CD1c-positive myeloid dendritic cell (primary cell): Measurements from ENCODE around the gene ENTPD2.

Experiments
- DNase-seq: peaks from one replicate; pipeline ENCODE4 v3.0.0-alpha.2; 2016; ENCODE audit errors: extremely low spot score

ENTPD2 gene

DNA sequence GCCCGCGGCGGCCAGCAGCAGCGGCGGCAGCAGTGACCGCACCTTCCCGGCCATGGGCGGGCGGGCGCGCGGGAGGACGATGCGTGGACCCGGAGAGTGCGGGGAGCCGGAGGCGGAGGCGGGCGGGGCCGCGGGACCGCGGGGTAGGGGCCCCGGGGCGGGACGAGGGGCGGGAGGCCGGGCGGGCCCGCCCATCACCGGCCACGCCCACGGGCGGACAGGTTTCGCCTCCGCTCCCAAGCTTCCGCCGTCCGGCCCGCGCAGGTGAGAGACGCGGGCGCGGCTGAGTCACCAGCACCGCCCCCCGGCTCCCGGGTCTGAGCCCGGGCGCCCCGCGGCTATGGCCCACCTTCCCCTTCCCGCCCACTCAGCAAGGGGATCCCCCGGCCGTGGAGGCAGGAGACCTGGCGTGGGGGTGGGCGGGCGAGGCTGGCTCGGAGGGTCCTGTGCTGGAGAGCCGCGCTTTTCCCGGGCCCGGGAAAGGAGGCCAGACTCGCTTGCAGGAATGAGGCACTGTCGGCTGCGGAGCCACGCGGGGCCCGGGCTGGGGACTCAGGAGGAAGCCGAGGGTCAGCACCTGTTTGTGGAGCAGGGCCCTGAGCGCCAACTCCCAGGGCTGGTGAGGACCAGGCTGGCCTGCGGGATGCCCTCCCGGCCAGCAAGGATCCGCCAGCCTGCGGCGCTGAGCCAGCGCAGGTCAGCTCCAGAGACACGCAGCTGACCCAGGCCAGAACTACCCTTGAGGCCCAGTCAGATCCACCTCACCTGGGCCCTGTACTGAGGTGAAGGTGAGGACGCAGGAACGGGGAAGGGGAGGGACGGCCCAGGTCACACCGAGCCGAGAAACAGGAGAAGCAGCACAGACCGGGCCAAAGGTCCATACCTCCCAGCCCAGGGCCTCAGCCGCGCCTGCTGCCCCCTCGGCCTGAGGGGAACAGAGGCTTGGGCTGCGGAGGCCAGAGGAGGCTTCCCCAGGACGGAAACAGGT is at the start of gene ENTPD2:
ENTPD2 (minus strand) TSS at position 118 of the 988 bp plus-strand sequence; CDS start at position 54, 64 bp downstream.
- no peak for DNase-seq

DNA sequence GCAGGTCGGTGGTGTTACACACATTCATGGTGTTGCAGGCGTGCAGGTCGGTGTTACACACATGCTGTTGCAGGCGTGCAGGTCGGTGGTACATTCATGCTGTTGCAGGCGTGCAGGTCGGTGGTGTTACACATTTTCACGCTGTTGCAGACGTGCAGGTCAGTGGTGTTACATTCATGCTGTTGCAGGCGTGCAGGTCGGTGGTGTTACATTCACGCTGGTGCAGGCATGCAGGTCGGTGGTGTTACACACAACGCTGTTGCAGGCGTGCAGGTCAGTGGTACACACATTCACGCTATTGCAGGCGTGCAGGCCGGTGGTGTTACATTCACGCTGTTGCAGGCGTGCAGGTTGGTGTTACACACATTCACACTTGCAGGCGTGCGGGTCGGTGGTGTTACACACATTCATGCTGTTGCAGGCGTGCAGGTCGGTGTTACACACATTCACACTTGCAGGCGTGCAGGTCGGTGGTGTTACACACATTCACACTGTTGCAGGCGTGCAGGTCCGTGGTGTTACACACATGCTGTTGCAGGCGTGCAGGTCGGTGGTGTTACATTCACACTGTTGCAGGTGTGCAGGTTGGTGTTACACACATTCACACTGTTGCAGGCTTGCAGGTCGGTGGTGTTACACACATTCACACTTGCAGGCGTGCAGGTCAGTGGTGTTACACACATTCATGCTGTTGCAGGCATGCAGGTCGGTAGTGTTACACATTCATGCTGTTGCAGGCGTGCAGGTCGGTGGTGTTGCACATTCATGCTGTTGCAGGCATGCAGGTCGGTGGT is 49.5 kb upstream of the ENTPD2 start:
- no peak for DNase-seq

DNA sequence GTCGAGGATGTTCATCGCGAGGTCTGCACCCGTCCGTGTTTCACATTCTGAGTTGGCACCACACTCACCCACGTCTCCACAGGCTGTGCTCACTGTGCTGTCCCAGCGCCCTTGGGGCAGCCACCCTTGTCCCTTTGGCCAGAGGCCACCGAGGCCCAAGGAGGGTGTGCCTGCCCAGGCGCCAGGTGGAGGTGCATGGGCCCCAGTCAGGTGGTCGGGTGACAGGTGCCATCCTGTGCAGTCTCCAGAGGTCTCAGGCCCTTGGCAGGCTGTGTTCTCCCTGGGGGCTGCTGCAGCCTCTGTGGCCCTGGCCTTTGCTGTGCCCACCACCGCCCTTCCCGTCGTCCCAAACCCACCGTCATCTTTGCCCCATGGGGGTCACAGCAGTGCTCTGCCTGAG is 45.4 kb upstream of the ENTPD2 start:
- no peak for DNase-seq

DNA sequence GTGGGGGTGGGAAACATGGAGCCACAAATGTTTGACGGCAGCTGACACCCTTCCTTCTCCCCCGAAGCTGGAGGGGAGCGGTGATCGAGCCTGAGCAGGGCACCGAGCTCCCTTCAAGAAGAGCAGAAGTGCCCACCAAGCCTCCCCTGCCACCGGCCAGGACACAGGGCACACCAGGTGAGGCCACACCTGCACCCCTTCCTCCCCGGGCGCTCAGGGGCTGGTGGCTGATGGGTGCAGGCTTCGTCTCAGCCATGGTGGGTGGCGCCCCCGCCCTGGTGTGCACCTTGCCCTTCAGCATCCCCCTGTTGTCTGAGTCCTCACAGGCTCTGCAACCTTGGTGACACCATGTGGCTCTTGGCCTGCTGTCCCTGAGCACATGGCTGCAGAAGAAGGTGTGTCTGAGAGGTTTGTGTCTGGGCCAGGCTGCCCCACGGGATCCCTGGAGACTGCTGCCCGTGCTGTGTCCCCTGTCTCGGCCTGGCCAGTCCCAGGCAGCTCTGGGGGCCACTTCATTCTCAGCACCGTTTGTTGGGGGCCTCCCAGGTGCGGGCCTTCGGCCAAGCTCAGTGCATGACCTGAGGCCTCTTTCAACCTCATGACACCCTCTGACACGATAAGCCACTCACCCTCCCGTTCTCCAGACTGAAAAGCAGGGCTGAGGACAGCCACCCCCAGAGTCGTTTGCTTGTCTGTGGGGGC is 44.1 kb upstream of the ENTPD2 start:
- DNase-seq, result no peak

DNA sequence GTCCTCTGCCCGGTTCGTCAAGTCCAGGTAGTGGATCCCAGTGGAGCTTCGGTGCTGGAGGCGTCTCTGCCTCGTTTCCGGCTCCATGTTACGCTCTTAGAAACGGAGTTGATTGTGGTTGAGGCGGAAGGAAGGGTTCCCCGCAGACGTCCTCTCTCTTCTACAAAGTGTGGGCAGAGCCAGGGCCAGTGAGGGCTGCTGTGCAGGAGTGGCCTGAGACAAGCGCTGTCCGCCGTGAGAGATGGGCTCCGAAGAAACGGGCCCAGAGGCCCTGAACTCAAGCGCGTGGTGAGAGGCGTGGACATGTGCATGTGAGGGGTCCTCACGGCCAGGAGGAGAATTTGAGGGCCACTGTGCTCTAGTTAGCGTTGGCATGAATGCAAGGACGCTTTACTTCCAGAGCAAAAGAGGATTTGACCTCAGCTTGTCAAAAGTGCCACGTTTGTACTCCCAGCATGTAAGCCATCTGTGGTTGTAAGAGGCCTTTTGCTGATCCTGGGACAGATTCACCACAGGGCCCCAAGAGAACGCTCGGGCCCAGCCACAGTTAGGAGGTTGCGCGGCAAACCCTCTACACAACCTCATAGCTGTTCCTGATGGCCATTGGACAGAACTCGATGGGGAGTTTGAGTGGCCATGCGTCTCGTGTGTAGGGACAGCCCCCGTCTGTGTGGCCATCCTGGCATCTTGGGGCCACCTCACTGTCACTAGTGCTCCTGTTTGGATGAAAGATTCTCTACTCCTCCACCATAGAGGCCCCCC is 43.1 kb upstream of the ENTPD2 start:
- no peak for DNase-seq

DNA sequence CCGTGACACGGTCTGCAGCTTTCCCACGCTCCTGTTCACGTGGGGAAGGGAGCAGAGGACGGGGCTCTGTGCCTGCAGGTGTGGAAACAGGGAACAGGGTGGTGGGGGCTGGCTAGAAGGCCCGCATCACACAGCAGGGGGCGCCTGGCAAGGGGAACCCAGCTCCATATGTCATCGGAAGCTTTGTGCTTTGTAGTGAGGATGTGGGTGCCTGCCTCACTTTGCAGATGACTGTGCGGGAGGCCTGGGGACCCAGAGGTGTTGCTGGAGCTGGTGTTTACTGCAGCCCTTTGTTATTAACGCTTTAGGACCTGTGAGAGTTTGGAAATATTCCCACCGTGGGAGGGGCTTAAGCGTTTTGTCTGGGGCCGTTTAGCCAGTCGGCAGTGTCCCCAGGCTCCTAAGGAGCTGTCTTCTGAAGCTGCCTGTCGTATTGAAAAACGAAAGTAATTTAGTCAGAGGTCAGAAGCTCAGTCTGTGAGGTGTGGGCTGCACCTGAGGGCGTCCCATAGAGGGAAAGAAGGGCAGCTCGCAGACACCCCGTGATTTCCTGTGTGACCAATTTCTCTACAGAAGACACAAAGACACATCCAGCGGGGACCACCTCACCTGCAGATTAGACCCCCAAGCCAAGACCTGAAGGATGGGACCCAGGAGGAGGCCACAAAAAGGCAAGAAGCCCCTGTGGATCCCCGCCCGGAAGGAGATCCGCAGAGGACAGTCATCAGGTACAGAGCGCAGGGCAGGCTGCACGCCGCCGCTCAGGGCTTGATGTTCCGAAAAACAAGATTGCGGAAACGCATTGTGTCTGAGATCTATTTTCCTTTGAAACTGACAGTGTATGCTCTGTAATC is 42.0 kb upstream of the ENTPD2 start:
- peak; percentile 50 for DNase-seq

DNA sequence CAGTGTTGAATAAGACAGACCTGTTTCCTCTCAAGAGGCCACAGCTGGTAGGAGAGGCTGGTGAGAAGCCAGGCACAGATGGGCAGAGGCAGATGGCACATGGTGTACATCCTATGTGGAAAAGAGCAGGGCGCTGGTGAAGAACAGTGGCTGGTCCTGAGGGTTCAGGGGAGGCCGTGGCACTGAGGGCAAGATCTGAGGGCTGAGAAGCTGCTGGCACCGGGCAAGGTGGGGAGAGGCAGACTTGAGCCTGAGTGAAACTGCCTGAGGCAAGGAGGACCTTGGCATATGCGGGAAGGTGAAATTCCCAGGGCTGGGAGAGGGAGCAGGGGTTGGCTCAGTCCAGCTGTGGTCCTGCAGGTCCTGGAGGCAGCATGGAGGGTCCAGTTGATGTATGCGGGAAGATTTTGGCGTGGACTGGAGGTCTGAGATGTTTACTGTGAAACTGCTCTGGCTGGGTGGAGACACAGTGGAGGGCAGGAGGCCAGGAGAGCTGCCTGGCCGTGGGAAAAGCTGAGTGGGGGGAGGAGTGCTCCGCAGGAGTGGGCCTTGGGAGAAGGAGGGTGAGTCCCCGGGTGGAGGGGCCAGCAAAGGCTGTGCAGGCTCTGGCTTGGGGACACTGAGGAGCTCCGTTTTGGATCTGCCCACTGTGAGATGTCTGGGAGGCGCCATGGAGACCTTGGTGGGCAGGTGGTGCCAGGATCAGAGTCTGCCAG is 35.5 kb upstream of the ENTPD2 start:
- no peak for DNase-seq

DNA sequence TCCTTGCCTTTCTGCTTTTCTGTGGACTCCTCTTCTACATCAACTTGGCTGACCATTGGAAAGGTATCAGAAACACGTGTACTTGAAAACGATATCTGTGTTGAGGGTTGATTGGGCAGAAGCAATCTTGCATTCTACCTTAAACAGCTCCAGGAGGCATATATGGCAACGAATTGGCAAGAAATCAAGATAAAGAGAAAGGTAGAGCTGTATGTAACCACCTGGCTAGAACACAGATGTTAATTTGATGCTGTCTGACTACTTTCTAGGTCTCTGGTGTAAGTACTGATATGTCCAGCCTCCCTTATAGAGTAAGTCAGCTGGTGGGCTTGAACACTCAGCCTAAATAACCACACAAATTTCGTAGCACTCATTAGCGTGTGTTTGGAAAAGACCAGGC is 34.3 kb upstream of the ENTPD2 start:
- DNase-seq, result no peak

DNA sequence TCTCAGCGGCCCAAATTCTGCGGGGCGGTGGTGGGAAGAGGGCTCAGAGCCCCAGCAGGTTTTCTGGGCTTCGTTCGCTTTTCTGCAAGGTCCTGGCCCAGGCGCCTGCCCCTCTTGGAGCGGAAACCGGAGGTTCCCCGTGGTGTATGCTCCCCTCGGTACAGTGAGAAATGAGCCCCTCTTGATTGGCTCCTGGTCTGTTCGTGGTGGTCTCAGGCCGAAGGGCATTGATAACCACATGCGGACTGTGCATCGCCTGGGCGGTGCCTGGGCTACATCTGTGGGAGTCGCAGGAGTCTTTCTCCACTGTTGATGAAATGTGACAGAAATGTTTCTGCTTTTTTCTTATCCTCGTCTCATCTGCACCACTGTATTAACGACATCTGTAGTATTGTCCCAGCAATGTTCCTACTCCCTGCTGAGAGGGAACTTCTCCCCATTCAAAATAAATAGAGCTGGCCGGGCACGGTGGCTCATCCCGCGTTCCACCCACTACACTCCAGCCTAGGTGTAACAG is 33.6 kb upstream of the ENTPD2 start:
- peak; percentile 56 for DNase-seq

DNA sequence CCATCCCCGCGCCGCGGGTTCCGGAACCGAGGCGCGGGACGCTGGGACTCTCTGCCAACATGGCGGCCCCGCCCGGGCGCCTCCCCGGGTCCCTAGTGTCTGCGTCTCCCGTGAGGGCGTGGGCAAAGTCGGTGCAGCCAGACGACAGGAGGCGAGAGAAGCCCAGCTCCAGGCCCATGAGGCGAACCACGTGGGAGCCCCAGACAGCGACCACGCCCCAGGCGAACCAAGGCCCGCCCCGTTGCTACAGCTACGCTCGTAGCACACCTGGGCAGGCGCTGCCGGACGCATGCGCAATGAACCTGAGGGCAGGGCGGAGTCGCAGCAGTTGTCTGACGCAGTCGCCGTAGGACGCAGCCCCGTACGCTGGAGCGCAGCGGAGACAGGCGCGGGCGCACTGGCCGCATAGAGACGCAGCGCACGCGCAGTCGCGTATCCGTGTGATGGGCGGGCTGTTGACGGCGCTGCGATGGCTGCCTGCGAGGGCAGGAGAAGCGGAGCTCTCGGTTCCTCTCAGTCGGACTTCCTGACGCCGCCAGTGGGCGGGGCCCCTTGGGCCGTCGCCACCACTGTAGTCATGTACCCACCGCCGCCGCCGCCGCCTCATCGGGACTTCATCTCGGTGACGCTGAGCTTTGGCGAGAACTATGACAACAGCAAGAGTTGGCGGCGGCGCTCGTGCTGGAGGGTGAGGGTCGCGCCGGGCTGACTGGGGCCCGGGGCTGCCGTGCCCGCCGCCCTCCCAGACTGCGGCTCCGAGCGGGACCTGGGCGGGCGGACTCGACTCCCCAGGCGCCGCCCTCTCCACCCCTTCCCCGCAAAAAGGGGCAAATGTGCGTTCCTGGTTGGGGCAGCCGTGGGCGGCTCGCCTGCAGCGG is 32.9 kb upstream of the ENTPD2 start, which contains the start of gene MAN1B1:
MAN1B1 (plus strand) TSS at position 455 of the 878 bp plus-strand sequence; CDS start at position 470, 15 bp downstream.
- DNase-seq, result peak; percentile 100

DNA sequence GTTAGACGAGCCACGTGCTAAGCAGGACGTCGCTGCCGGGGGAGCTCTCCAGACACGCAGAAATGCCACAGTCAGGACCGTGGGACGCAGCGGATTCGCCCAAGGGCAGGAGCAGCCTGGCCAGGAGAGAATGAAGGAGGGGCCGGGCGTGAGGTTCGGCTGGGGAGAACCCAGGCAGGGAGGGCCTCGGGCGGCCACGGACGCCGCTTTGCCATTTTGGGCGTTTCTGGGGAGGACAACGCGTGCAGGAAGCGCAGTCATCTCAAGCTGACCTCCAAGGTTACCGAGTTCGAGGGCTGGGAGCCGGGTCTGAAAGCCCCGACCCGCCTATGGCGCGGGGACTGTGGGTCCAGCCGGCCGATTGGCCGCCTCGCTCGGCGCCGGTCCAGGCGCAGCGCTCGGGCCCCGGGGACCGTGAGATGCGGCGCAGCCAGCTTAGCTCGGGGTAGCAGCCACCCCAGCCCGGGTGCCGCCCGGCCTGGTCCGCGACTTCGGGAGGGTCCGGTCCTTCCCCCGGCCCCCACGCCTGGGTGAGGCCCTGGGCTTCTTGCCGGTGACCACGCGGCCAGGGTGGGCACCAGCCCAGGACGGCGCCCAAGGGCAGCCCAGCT is 32.2 kb upstream of the ENTPD2 start:
- DNase-seq, result peak; percentile 50

DNA sequence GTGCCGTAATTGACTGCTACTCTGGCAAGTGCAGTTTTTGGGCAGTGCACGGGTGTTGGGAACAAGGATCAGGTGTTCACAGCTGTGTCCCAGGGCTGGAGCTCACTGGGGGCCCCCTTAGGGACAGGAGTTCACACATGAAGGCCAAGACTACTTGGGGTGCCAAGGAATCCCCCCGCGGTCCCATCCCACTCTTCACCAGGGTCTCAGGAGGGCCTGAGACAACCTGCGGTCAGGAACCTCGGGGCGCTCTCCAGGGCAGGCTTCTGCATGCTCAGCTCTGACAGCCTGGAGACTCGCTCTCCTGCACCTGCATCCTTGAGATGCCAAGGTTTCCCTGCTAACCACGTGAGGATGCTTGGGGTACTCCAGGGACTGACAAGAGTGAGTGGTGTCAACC is 30.7 kb upstream of the ENTPD2 start:
- no peak for DNase-seq

DNA sequence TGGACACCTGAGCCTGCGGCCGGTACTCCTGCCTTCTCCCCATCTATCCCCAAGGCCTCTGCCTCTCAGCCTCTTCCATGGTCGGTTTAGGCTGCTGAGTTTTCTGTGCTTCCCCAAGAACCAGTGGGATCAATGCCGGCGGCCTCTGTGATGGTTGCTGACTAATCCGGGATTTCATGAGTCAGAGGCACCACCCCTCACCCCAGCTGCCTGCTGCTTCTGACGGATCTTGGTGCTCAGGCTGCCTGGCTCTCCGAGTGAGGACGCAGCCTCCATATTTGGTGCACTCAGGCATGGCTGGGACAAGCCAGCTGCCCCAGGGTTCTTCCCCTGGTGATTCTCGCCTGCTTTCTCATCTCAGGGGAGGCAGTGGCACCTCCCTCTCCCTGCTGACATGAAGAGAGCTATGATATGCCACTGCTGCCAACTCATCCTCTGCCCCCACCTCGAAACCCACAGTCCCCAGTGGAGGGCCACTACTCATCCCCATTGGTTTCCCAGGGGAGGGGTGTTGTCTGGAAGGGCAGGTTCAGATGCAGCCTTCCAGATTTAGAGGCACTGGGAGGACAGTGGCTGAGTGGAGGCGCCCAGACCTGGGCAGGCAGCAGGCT is 29.6 kb upstream of the ENTPD2 start:
- DNase-seq, result peak; percentile 54

DNA sequence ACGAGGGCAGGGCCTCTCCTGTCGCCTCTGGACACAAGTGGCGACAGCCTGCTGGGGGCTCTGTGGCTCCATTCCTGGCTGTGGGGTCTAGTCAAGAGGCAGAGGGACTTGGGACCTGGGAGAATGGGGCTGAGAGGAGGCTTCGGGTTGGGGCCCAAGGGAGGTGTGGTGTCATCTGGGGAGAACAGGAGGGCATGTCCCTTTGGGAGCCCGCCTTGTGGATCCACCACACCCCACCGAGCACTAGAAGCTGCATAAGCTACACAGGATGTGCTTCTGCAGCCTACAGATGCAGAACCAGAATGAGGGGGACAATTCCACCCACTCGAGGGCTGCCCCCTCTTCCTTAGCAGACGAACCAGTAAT is 29.0 kb upstream of the ENTPD2 start:
- no peak for DNase-seq

DNA sequence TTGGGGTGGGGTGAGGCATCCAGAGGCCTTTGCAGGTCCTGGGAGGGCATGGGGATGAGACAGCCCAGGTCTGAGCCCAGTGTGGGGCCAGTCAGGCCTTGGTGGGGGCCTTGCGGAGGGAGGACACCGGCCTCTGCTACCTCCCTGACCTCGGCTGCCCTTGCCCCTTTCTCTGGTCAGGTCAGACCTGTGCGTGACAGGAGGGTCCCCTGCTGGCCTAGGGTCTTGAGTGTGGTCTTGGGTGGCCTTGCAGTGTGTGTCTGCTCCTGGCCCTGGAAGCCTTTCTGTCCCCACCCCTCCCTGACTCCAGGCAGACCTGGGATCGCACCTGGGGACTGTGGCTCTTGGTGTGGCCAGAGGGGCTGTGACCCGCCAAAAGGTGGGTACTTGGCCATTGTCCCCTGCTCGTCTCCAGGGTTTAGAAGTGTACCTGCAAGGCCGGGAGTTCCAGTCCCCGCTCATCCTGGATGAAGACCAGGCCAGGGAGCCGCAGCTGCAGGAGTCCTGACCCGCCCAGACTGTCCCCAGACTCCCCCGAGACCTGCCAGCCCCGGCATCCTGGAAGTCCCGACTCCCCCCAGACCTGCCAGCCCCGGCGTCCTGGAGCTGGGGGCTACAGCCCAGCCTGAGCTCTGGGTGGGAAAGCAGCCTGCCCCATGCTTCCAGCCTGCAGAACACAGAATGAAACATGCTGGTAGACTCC is 28.5 kb upstream of the ENTPD2 start:
- no peak for DNase-seq

DNA sequence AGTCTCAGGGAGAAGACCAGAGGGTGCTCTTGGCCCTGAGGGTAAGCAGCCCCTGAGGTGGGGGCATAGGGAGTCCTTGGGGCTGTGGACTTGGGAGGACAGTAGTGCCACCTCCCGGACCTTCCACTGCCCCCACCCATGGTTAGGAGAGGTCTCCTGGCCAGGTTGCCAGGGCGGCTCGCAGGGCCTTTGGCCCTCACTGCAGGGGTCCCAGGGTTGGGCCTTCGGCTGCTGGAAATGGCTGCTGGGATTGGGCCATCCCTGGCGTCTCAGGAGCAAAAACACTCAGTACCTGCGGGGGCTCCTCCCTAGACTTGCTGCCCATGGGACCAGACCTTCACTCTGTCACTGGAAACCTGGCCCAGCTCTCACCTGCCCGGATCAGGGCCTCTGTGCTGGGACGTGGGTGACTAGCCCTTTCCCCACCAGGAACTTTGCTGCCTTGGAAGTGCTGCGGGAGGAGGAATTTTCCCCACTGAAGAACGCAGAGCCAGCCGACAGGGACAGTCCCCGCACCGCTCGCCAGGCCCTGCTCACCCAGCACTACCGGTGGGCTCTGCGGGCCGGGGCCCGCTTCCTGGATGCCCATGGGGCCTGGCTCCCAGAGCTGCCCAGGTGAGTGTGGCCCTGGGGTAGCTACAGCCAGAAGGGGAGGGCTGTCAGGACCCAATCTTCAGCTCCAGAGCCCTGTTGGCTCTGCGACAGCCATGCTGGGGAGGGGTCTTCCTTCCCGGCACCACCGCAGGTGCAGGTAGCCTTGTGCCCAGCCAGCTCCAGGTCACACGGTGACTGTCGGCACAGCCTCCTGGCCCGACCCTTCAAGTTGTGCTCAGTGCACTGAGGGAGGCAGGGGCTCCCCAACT is 26.6 kb upstream of the ENTPD2 start:
- DNase-seq, result no peak
